NCI-H2227 (cell line): Measurements from ENCODE around the gene MRO.
"Not testable (repeated sequence)": the region's sequence is repeated elsewhere in the genome, so short reads cannot be mapped to it uniquely, and the experiment has no call there.

Source experiments
- DNase-seq: peaks from one replicate; lab custom pipeline; 2025; ENCODE audit not compliant: unreplicated experiment; lab: John Stamatoyannopoulos, UW

Gene MRO

DNA sequence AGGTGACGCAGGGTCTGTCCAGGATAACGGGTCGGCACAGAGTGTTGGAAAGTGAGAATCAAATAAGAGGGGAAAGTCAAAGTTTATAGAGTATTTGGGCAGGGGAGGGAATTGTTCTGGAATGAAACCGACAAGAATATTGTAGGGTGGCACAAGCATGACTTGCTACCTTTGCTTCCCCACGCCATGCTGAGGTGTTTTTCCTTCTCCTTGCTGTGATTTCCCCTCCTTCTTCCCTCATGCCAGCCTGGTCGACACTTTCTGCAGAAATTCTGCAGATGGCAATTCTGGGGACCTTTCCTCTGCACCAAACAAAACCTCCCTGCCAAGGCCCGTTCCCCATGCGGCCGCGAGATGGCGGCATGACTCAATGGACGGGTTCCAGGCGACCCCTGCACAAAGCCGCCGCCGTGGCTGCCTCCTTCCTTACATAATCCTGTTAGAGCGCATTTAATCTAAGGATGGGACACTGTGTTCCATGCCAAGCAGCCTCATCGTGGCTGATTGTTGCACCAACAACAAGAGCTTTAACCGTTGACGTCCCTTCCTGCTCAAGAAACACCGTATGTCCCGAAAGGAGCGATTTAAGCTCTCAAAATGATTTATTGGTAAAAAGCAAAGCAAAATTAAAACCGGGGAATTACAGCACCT, at the start of gene MRO:
Gene MRO, minus strand, starts transcription at position 289 of the 651 bp plus-strand sequence. CDS start 10,616 bp downstream, outside the sequence.
- DNase-seq = peak; percentile 90

DNA sequence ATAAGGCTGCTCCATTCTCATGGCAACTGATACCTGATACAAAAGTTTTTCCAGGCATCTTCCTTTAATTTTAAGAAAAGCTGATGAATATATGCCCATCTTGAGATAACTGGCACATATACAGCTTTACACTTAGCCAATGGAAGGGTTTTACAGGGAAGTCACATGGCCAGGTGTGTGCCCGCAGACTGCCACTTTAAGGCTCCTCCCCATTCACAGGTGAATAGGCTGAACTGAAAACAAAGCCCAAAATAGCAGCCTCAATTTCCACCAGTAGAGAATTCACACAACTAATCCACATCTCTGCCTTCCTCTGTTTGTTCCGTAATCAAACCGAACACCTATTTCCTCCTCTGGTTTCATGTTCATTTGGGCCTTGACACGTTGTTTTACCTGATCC, 49.3 kb upstream of the MRO start:
- no peak for DNase-seq

DNA sequence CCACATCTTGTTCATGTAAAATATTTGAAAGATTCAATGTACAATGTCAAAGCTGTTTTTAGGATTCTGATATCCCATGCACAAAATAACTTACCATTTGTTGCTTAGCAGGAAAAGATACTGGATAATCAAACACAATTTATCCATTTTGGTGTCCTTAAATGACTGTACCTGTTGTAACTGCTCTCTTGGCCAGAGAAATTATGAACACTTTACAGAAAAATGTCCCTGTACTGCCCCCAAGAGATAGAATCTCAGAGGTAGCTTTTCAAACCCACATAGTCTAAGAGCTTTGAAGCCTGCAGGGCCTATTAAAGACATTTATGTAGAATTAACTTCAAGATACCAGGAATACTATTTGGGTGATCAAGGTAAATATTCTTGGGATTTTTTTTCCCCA, 46.9 kb upstream of the MRO start:
- no peak for DNase-seq

DNA sequence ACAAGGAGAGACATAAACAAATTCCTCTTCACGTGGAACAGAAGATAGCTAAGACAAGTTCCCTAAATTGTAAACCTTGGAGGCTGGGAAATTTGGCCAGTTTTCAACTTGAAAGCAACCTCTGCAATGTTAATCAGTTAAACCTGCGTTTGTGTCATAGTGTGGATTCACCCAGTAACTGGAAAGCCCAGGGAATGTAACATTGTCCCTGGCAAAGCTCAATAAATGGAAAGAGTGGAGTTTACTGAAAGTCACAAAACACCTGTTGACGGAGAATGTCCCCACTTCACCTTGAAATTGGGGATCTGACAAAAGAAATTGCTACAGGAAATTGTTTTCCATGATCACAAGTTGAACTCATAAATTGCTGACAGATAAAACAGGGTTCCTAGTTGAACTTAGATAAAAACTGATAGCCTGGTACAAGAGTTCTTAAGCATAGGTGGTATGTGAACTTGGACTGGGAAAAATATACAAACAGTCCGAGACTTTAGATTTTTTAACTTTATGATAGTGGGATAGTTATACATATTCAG, 44.1 kb upstream of the MRO start:
- DNase-seq = no peak

DNA sequence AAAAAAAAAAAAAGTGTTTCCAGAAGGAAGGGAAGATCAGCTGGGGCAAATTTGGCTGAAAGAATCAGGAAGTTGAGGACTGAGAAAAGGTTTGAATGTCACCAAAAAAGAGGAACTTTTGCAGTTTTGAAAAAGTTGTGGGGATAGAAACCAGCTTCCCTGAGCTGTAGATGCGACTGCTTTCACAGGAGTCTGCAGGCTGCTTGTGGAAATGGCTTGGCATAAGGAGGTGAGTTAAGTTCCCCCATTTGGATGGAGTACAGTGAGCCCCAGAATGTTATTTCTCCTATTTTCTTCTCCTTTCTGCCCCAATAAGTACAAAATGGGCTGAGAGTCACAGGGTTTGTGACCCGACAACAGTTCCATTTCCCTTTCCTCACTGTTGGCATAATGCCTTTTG, 42.6 kb upstream of the MRO start:
- DNase-seq = no peak

DNA sequence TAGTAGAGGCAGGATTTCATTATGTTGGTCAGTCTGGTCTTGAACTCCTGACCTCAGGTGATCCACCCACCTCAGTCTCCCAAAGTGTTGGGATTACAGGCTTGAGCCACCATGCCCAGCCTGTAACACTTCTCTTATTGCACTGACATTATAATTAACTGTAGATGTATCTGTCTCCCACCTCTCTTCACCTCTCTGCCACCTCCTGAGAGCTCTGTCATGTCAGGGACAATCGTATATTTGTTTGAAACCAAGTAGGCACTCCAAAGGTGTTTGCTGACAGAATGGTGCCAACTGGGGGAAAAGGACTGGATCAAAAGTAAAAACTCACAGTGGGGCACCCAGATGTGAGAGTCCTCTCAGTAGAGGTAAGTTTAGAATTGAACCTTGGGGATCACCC, 41.8 kb upstream of the MRO start:
- DNase-seq = no peak

DNA sequence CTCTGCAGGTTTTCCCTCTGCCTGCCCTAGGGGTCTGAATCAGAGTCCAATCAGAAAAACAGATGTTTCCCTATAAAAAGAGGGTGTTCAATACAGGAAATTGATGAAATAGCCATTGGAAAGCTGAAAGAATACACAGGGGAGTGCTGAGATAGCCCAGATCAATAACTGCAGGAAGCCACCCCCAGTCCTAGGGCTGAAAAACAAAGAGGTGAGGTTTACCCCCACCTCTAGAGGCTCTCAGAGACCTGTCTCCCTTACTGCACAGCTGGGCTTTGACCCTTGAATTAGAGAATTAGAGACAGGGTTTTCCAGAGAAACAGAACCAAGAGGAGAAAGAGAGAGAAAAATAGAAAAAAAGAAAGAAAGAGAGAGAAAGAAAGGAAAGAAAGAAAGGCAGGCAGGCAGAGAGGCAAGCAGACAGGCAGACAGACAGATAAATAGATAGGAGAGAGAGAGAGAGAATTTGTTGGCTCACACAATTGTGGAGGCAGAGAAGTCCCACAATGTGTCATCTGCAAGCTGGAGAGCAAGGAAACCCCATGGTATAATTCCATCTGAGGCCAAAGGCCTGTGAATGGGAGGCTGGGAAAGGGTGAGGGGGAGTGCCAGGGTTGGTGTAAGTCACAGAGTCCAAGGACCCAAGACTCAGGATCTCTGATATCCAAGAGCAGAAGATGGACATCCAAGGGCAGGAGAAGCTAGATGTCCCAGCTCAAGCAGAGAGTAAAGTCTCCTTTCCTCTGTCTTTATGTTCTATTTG, 40.2 kb upstream of the MRO start:
- DNase-seq = no peak

DNA sequence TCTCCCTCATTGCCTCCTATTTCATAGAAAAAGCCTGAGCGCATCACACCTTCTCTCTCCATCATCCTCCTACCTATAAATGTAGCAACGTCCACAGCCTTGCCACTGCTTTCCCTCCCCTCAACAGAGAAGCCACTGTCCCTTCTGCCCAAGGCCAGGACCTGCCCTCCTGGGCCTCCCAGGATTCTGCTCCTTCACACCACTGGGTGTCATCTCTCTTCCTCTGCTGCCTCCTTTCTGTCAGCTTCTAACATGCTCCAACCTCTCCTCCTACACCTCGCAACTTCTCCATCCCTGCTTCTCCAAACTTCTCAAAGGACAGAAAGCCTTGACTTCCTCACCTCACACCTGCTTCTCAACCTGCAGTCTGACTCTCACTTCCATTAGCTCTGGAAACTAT, 37.9 kb upstream of the MRO start:
- no peak for DNase-seq

DNA sequence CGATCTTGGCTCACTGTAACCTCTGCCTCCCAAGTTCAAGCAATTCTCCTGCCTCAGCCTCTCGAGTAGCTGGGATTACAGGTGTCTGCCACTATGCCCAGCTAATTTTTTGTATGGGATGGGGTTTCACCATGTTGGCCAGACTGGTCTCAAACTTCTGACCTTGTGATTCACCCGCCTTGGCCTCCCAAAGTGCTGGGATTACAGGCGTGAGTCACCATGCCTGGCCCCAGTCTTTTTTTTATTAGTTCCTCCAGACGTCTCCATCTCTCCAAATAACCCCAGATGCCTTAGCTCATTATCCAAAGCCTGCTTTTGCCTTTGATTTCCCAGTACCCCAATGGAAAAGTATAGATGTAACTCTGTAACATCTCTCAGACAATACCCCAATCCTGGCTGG, 37.4 kb upstream of the MRO start:
- DNase-seq = not testable (repeated sequence)

DNA sequence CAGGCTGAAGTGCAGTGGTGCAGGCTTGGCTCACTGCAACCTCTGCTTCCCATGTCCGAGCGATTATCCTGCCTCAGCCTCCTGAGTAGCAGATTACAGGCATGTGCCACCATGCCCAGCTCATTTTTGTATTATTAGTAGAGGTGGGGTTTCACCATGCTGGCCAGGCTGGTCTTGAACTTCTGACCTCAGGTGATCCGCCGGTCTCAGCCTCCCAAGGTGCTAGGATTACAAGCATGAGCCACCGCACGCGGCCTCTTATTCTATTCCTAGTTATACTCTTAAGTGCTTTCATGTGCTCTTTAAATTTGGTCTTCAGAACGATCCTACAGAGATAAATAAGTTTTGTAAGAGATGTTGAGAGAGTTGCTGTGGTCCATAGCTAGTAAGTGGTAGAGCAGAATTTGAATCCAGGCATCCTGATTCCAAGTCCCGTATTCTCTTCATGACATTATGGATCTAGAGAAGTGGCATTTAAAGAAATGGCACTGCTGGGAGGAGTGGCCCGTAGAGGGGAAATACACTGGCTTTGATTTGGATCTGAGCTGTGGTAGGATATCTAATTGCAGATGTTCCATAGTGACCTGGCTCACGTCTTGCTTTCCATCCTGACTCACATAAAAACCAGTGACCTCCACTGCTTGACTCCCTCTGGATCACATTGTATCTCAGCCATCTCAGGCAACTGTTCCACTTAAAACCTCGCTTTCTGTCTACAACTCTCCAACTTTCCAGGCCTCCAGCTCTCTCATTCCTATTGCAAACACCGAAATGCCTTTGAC, 36.4 kb upstream of the MRO start:
- no peak for DNase-seq

DNA sequence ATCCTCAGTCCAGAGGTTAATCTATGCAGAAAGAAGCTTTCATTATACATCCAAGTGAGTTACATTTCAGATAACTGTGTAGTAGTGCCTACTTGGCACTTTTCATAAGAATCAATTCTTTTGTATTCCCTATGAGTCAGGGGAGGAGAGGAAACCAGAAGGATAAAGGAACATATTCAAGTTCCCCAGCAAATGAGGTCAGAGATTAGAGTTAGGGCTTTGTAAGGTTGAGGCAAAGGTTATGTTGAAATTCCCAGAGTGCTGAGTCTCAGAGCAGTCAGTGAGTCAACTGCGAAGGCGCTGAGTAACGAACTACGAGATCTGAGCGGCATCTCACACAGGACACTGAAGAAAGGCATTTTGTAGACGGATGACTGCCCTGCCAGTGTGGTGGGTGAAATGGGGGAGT, 34.1 kb upstream of the MRO start:
- DNase-seq = no peak

DNA sequence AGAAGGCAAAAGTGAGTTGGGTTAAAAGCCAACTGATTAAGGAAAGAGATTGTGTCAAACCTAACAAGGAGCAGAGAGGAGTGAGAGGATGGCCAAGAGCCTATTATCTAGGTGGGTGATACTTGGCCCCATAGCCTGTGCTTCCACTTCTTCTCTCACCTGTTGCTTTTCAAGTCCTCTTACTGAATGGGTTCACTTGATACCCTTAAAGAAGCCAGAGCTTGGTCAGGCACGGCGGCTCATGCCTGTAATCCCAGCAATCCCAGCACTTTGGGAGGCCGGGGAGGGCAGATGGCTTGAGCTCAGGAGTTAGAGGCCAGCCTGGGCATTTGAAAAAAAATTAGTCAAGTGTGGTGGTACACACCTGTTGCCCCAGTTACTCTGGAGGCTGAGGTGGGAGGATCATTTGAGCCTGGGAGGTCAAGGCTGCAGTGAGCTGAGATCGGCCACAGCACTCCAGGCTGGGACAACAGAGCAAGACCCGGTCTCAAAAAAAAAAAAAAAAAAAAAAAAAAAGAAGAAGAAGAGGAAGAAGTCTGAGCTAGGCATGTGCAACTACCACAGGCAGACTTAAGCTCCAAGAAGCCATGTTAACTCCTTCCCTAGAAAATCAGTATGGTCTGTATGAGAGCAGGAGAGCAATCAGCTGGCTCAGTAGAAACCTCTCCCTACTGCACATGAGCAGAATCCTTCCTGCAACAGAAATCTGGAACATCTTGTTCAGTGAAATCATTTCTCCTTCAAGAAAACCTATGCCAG, 30.7 kb upstream of the MRO start:
- DNase-seq = no peak

DNA sequence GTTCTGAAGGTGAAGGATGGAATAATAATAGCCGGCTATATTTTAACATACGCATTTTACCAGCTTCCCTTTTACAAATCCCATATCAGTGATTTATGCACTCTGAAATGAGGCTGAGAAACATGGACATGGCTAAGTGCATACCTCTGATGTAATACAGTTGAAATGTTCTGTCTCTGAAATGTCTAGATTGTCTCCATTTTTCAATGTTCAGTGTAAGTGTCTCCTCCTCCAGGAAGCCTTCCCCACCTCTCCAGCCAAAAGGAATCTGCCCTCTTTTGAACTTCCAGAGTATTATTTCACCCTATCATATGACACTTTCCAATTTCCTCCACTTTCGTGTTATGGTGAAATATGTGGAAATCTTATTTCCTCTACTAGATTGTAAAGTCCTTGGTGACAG, 29.6 kb upstream of the MRO start:
- DNase-seq = no peak

DNA sequence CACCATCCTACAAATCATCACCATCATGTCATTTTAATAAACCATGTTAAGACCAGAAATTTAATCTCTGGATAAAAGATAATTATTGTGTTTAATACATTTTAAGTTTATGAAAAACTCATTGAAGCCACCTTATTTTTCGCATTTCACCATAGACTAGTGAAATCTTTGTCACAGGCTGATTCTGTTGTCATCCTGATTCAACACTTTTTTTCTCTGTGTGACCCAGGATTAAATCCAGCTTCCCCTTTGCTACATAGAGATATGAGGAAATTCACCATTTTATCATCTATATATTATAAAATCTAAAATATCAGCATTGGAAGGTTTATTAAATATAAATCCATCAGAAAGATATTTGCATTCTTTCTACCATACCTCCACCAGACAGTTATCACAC, 29.2 kb upstream of the MRO start:
- DNase-seq = no peak

DNA sequence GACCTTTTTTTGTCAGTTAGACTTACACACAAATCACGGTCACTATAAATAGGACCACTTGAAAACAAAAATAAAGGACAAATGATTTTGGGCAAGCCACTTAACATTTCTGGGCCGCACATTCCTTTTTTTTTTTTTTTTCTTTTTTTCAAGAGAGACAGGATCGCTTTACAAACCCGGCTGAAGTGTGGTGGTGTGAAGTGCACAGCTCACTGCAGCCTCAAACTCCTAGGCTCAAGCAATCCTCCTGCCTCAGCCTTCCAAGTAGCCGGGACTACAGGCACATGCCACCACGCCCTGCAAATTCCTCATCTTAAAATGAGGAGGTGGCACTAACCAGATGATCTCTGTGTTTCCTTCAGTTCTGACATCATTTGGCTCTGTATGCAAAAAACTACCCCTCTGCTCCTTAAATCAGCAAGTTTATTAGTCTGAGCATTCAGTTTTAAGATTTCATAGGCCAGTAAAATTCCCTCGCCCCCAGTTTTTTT, 28.3 kb upstream of the MRO start:
- DNase-seq = no peak

DNA sequence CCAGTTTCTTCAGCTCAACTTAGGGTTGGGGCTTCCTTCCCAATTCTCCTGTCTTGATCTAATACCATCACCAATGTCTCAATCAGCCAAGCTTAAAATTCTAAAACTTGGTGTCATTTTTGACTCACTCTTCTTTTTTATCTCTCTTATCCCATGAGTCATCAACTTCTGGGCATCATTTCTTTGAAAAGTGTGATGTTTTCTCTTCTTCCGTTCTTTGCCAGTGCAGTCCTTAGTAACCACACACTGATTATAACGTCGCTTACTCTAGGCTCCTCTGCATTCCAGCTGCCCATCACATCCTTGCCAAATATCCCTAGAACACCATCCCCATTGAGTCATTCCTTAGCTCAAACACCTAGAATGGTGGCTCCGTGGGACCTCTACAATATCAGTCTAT, 27.4 kb upstream of the MRO start:
- no peak for DNase-seq

DNA sequence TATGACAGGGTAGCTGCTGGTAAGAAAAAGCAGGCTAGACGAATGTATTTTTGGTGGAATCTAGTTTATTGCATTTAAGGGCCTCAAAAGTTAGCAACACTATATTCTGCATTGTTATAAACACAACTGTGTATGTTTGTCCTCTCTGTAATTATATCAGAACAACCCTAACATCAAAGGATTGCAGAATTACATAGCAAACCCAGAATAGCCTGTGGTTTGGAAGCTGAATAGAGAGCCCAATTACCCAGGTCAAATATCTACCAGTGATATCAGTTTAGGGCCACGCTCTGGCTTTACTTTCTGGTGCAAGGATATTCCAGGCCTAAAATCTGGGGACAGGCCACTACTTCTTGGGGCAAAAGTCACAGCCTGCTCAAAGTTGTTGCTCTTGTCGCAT, 25.1 kb upstream of the MRO start:
- no peak for DNase-seq

DNA sequence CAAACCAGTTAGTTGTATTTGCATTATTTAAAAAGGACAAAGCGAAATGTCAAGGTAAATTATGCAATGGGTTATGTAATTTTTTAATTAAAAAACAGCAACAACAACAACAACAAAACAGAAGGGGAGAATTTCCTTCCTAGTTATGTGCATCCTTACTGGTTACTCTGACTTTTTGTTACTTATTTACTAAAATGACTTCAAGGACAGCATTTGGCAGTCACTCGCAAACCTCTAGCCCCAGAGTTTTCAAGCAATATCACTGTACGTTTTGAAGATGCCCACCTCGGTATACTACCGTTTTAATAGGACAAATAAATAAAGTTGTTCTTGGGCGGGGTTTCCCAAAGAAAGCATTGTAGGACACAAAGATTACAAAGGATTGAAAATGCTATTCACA, 24.7 kb upstream of the MRO start:
- DNase-seq = no peak

DNA sequence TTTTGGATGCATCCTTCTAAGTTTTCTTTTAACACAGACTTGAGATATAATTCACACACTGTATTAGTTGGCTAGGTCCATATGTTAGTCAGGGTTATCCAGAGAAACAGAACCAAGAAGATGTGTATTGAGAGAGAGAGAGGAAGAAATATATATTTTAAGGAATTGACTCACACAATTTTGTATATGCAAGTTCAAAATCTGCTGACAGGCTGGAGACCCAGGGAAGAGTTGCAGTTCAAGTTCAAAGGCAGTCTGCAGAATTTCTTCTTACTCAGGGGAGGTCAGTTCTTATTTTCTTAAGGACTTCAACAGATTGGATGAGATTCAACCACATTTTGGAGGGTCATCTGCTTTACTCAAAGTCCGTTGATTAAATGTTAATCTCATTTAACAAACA, 23.0 kb upstream of the MRO start:
- no peak for DNase-seq

DNA sequence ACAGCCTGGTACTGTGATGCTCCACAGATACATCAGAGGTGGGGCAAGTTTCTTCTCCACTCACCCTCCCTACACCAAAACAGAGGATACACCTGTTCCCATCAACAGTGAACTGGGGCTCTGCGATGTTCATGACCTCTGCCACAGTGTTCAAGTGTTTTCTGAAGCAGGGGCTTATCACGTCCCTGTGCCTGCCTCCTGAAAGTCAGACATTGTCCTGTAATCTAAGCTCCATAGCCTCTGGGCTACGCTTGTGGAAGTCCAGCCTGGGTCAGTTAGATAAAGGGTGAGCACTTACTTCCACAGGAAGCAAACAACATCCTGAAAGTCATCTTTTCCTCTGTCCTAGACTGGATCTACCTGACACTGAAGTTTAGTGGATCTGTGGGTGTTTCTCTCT, 20.2 kb upstream of the MRO start:
- DNase-seq = no peak

DNA sequence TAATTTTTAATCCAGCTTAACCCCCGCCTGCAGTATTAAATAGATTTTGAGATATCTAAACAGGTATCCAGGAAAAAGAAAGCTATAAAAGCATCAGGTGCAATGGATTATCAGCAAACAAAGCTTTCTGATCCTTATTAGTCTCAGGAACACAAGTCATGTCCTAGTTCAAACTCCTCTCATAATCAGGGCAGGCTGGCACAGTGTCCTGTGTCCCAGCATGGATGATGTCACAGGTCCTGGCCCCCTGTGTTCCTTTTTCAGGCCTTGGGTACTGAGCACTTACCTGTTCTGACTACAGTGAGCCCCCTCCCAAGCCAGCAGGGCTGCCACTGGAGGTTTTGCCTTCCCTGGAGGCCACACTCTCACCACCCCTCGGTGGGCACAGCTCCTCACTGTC, 19.5 kb upstream of the MRO start:
- DNase-seq = no peak
